HG02973 (cell line): Measurements from ENCODE around the gene IFT80.

Source experiments
- ATAC-seq: cut with Tn5 transposase; IDR thresholded peaks from one replicate; pipeline ENCODE4 v1.9.1; 2021; ENCODE audit warnings: moderate library complexity; ENCODE audit not compliant: unreplicated experiment

Gene IFT80

DNA sequence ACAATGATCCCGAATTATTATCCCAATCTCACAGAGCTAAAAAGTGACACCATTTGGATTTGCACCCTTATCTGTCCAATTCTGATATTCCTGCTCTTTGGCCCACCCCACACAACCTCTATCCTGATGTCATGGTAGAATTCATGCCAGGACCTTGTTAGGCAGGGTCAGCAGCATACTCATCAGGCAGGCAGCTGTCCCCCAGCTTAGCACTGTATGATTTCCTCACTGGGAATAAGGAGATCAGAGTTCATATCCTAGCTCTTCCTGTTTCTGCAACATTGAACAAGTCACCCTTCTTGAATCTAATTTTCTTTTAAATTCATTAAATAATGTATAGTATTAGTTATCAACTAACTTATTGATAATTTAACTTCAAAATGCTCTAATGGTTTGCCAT, 185.8 kb downstream of the IFT80 start:
- no peak for ATAC-seq

DNA sequence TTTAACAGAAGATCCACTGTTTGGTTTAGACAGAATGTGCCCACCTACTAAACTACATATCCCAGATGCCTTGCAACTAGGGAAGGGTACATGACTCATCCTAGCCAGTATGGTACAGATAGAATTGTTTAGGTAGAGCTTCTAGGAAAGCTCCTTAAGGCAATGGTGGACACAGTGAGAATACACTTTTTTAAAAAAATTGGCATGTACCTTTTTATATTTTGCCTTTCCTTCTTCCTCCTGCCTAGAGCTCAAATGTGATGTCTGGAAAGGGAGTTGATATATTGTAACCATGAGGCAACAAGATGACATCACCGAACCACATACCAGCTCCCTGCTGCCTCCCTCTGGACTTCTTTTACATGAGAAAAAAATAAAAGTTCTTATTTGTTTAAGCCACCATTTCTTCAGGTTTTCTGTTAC, 188.2 kb downstream of the IFT80 start:
- ATAC-seq = peak; percentile 74

DNA sequence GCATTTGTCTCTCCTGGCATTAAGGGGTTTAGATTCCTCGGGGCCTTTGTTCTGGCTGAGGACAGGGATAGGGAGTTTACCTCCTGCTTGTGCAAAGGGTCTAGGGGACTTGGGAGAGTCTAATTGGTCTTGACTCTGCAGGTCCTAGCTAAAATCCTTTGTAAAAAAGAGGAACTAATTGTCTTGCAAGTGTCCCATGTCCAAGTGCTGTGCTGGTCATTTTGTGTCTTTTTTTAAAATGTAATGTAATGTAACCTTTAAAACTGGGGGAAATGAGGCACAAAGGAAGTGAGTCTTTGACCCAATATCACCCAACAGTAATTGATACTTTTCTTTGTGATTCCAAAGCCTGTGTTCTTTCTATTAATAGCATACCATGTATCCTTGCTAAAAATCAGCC, 188.7 kb downstream of the IFT80 start:
- no peak for ATAC-seq
